ENCODE measurements around the gene PPP1CA.
A peak's percentile ranks its signal among the peaks of the same experiment; 100 is the strongest.

The PPP1CA gene

DNA sequence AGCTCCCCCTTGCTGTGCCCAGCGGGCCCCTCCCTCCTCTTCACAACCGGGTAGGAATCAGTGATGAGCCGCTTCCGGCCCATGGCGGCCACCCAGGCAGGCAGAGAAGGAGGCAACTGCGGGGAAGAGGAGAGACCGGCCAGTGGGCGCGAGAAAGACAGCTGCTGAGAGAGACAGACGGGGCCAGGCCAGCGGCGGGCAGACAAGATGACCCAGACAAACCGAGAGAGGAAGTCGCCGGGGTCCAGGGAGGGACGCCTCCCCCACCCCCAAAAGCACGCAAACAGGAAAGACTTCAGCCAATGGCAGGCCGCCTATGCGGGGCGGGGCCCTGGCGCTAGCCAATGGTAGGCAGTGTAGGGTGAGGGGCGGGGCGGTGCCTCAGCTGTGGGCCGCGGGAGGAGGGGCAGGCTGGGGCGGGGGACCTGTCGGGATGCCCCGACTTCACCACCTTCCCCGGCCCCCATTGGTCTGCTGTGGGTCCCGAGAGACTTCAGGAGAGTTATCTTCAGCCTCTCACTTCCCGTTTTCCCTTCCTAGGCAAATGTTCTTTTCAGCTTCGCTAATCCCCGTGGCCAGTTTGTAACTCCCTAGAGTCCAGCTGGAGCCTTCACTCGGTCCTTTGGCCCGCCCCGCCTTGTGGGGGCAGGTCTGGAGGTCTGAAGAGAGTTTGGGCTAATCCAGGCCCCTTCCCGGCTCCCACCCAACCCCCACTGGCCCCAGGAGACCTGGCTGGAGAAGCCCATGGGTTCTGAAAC, 48.2 kb downstream of the PPP1CA start, which contains the start of gene POLD4:
Gene POLD4 (minus strand): TSS at position 230 of the 758 bp plus-strand sequence. CDS start 147 bp downstream, at position 83.
- peaks cover 48% of the 10 kb centered on the region for H3K79me2 ChIP-seq (ENCODE audit: control insufficient read depth, low read length)
- H4K20me1 ChIP-seq (ENCODE audit: control insufficient read depth, insufficient read depth, low read depth, low read length) = no peaks in the 10 kb centered on the region
- H3K27ac ChIP-seq (ENCODE audit: low read depth, low read length) = peak within 1 kb of the TSS; percentile 99
- peak within 1 kb of the TSS; percentile 97 for H3K4me2 ChIP-seq (ENCODE audit: low read length)
- TF ChIP-seq, protein P1, sequence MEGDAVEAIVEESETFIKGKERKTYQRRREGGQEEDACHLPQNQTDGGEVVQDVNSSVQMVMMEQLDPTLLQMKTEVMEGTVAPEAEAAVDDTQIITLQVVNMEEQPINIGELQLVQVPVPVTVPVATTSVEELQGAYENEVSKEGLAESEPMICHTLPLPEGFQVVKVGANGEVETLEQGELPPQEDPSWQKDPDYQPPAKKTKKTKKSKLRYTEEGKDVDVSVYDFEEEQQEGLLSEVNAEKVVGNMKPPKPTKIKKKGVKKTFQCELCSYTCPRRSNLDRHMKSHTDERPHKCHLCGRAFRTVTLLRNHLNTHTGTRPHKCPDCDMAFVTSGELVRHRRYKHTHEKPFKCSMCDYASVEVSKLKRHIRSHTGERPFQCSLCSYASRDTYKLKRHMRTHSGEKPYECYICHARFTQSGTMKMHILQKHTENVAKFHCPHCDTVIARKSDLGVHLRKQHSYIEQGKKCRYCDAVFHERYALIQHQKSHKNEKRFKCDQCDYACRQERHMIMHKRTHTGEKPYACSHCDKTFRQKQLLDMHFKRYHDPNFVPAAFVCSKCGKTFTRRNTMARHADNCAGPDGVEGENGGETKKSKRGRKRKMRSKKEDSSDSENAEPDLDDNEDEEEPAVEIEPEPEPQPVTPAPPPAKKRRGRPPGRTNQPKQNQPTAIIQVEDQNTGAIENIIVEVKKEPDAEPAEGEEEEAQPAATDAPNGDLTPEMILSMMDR (IDR thresholded peaks at IDR 0.05; ENCODE audit: low read depth, low read length, poor library complexity, severe bottlenecking) = peak; percentile 13
- no peak for TF ChIP-seq EZH2phosphoT487 (IDR thresholded peaks at IDR 0.05; ENCODE audit: borderline replicate concordance, low read length)
- no peaks in the 10 kb centered on the region for H3K27me3 ChIP-seq (ENCODE audit: control insufficient read depth, low read length)
- peaks cover 84% of the 10 kb centered on the region for H3K4me1 ChIP-seq (ENCODE audit: control insufficient read depth, low read length)
- no peaks in the 10 kb centered on the region for H3K9me2 ChIP-seq (replicated peaks; ENCODE audit: control insufficient read depth, low read length)
- peaks cover 33% of the 10 kb centered on the region for H3K36me3 ChIP-seq (ENCODE audit: control insufficient read depth, low read length)
- no peaks in the 10 kb centered on the region for H3K9me3 ChIP-seq (ENCODE audit: control insufficient read depth, insufficient read depth, low read length)
- peak within 1 kb of the TSS; percentile 92 for H3K4me3 ChIP-seq (ENCODE audit: low read length)
- peaks cover 28% of the 10 kb centered on the region for H3F3A ChIP-seq (ENCODE audit: control insufficient read depth, insufficient read depth)

GRCh38 chr11:67352546-67353316, 48.9 kb downstream of the PPP1CA start:
- H3F3A ChIP-seq (ENCODE audit: control insufficient read depth, insufficient read depth) = peaks cover 31% of the 10 kb centered on the region
- peaks cover 48% of the 10 kb centered on the region for H3K79me2 ChIP-seq (ENCODE audit: control insufficient read depth, low read length)
- no peaks in the 10 kb centered on the region for H3K27me3 ChIP-seq (ENCODE audit: control insufficient read depth, low read length)
- H3K36me3 ChIP-seq (ENCODE audit: control insufficient read depth, low read length) = peaks cover 33% of the 10 kb centered on the region
- H3K4me2 ChIP-seq (ENCODE audit: low read length) = peak overlapping the region; percentile 97
- H3K9me2 ChIP-seq (replicated peaks; ENCODE audit: control insufficient read depth, low read length) = no peaks in the 10 kb centered on the region
- H3K9me3 ChIP-seq (ENCODE audit: control insufficient read depth, insufficient read depth, low read length) = no peaks in the 10 kb centered on the region
- no peaks in the 10 kb centered on the region for H4K20me1 ChIP-seq (ENCODE audit: control insufficient read depth, insufficient read depth, low read depth, low read length)
- peak overlapping the region; percentile 99 for H3K27ac ChIP-seq (ENCODE audit: low read depth, low read length)
- H3K4me3 ChIP-seq (ENCODE audit: low read length) = peak overlapping the region; percentile 92
- TF ChIP-seq, protein P1 (IDR thresholded peaks at IDR 0.05; ENCODE audit: low read depth, low read length, poor library complexity, severe bottlenecking) = no peak
- peaks cover 81% of the 10 kb centered on the region for H3K4me1 ChIP-seq (ENCODE audit: control insufficient read depth, low read length)

DNA sequence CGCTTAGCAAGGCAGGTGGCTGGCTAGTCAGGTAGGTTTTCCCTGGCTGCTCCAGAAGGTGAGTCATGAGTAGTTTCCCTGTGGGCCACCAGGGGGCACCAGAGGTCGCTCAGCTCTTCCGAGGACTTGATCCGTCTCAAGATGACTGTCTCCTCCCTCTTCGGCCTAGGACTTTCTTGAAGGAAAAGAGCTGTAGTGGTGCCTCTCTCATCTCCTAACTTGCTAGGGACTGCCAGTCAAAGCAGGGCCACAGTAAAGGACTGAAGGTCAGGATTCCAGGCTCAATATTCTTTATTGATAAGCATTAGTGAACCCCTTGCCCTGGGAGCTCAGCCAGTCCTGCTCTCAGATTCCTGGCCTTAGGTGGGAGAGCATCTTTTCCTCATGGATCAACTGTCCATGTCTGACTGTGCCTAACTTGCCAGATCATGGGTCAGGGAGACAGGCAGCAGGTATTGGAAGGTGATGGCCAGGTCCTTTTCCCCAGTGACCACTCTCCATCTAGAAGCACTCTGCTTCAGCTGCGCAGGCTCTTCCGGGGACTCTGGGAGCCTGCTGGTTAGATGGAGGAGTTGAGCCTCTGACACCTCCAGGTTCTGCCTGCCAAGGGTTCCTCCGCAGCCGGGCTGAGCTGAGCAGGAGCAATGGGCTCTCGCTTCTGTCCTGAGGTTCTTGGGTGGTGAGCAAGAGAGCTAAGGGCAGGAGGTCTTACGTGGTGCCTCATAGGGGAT, 50.2 kb downstream of the PPP1CA start:
- Histone ChIP-seq H3K4me1 (ENCODE audit: control insufficient read depth, low read length) (peaks cover 70% of the 10 kb centered on the region), H4K20me1 (ENCODE audit: control insufficient read depth, insufficient read depth, low read depth, low read length) (no peaks in the 10 kb centered on the region), H3F3A (ENCODE audit: control insufficient read depth, insufficient read depth) (peaks cover 34% of the 10 kb centered on the region), H3K9me3 (ENCODE audit: control insufficient read depth, insufficient read depth, low read length) (no peaks in the 10 kb centered on the region), H3K27ac (ENCODE audit: low read depth, low read length) (peak overlapping the region; percentile 99), H3K36me3 (ENCODE audit: control insufficient read depth, low read length) (peaks cover 33% of the 10 kb centered on the region), H3K4me2 (ENCODE audit: low read length) (peak overlapping the region; percentile 97), H3K27me3 (ENCODE audit: control insufficient read depth, low read length) (no peaks in the 10 kb centered on the region), H3K79me2 (ENCODE audit: control insufficient read depth, low read length) (peaks cover 44% of the 10 kb centered on the region), H3K9me2 (replicated peaks; ENCODE audit: control insufficient read depth, low read length) (no peaks in the 10 kb centered on the region), H3K4me3 (ENCODE audit: low read length) (peak overlapping the region; percentile 92)
- TF ChIP-seq EZH2phosphoT487 (IDR thresholded peaks at IDR 0.05; ENCODE audit: borderline replicate concordance, low read length) = no peak
- TF ChIP-seq, protein P1 (IDR thresholded peaks at IDR 0.05; ENCODE audit: low read depth, low read length, poor library complexity, severe bottlenecking) = peak; percentile 92

Data from DOHH2 (cell line).